Jurkat, Clone E6-1 (cell line): Measurements from ENCODE around the gene EXOC6B.

Experiments
- DNase-seq: peaks from one replicate; pipeline ENCODE4 v3.0.0-alpha.2; 2011; ENCODE audit warnings: low read depth, low spot score
- H3K4me3 ChIP-seq: 2 replicates; pipeline ENCODE4 v1.5.1; 2011; ENCODE audit warnings: mild to moderate bottlenecking, low read length, control low read depth, moderate library complexity

EXOC6B gene

DNA sequence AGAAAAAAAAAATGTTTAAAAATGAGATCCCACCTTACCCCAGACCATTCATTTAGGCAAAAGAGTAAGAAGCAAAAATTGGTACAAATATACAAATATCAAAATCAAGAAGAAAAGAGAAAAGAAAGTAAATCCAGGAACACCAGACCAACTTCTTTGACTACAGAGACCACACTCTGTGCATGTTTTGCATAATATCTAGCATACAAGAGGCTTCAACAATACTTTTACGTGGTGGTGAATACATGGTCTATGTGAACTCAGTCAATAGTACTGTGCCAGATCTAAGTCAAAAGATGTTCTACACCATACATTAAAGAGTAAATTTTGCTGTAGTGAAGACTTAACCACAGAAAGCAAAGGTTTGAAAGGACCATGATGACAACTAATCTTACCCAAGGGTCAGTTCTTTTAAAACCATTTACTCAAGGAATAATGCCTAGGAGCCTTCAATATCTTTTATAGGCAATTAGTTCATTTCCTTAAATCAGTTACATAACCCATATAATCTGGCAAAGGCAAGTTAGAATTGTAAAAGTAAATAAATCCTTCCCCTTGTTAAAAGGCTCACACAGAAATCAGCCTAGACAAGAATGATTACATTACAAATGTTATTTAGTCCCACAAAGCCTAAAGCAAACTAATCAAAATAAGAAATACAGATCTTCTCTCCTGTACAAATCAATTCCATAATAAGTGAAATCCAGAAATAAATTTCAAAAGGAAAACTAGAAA is 115.2 kb downstream of the EXOC6B start:
- DNase-seq, result no peak

DNA sequence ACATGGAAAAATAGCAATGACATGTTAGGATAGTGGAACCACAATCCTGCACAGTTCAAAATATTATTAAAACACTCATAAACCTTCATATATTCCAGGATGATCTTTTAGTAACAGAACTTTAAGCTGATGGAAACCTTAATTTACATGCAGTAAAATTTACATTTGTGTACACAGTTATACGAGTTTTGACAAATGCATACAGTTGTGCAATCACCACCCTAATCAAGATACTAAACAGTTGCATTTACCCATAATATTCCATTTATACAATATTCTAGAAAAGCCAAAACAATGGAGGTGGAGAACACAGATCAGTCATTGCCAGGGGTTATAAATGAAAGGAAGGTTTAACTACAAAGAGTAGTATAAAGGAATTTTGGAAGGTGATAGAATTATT is 117.6 kb downstream of the EXOC6B start:
- DNase-seq, result no peak
- no peak overlapping the region for H3K4me3 ChIP-seq

More for the DNA sequence above, 115.2 kb downstream of the EXOC6B start:
- H3K4me3 ChIP-seq, result no peak overlapping the region

DNA sequence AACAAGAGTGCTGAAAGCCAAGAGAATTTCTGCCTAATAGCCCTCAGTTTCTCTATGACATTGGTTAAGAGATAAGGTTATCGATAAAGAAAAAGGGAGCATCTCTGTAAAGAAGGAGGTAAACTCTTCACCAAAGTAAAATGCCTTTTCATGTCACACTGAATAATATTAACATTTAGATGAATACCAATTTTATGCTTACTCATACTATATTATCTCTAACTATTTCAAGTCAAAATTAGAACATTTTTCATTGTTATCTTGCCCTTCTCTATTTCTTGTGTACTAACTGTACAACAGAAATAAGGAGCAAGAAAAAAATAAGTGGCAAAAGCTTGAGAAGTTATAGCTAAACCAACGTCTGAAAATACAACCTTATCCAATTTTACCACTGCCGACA is 127.5 kb downstream of the EXOC6B start:
- no peak overlapping the region for H3K4me3 ChIP-seq
- DNase-seq, result no peak

DNA sequence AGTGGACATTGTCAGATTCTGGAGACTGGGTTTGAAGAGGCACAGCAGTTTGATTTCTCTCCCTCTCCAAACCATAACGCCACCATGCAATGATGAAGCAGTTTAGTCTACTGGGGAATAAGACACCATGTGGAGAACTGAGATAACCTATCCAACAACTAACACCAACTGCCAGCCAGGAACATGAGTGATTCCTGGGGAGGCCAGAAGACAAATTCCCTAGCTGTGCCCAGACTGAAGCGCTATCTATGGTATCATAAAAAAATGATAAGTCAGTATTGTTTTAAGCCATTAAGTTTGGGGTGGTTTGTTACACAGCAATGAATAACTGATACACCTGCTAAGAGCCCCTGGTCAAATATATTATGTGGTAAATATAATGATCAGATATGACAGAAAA is 129.3 kb downstream of the EXOC6B start:
- DNase-seq, result no peak

DNA sequence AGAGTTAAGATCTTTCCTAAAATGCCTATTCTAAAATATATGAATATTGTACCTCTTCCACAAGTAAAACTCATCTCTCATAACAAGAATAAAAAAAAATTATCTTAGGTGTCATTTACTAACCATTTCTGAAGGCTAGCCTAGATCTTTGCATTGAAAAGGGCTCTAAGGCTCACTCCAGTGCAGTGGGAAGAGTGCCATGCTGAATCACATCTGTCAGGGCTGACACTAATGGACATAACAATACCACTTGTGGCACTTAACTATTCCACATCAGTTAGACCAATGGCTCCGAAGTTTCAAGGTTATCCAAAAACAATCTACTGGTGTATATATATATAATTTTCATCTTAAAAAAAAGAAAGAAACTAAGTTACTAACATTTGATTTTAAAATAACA is 130.2 kb downstream of the EXOC6B start:
- no peak overlapping the region for H3K4me3 ChIP-seq
- DNase-seq, result no peak

More for the DNA sequence above, 129.3 kb downstream of the EXOC6B start:
- H3K4me3 ChIP-seq, result no peak overlapping the region

DNA sequence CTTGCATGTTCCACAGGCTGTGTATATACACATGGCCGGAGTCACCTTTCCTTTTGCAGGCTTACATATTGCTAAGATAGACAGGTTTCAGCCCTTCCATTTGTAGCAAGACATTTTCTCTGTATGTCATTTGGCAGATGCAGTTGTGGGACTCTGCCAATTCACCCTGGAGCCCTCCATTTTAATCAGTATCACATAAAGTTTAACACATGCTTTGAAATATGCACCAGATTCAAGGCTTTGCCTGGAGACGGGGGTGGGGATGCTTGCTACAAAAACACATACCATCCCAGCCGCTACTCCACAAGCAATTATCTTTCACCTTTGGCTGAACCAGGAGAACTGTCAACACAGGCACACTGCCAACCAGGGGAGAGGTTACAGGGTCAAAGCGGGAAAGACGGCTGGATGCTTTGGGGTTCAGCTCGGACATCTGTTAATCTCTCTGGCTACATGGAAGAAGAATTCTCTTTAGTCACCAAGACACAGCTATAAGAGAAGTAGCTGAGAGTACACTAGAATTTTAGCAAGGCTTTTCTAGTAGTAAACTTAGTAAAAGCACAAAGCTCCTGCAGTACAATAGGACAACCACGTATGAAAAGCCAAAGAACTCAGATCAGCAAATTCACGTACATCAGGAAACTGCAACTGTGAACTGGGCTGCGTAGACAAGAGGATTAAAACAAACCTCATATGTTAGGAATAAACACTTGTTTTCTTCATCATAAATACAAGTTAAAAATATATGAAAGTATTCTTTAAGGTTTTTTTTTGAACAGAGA is 130.9 kb downstream of the EXOC6B start:
- no peak overlapping the region for H3K4me3 ChIP-seq
- no peak for DNase-seq

DNA sequence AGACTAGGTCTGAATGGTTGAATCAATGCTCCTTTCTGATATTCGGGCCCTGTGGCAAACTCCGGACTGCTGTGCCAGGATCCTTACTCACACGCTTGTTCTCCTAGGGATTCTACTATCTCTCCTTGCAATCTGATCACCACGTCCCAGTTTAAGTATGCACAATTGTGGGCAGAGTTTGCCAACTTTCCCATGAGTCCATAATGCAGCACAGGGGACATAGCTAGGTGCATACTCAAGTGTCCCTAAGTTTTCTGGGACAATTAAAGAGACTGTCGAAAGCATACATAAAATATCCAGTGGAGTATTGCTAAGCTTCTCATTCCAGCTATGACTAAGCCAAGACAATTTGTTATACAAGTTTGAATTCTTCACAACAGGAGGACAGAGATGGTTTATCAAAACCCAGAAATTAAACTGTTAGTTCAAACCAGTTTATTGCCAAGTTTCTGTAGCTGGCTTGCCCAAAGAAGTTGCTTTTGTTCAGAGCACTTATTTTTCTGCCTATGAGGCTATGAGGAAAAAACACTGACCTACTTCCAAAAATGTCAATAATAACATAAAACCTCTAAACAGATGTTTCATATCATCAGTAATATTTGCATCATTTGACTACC is 136.1 kb downstream of the EXOC6B start:
- no peak overlapping the region for H3K4me3 ChIP-seq
- no peak for DNase-seq

DNA sequence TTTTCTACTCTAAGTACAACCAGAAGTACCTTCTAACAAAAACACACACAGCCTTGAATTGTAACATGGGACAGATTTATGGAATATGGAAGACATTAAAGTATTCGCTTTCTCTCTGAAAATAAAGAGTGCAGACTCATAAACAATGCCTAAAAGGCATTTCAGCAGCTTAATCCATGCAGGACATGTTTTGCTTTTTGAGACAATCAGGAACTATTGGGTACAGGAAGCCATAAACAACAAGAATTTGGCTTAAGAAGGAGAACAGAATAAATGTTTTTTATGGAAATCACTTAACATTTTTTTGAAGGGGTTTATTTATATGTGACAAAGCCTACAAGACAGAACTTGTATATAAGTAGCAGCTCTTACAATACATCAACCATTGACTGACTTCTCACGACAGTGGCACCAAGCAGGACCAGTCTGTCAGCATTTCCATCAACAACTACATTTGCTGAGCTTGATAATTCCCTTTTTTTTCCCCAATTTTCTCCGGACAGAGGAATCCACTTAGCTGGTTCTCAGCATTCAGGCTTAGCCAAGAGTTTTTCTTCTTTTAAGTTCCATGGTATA is 140.1 kb downstream of the EXOC6B start:
- H3K4me3 ChIP-seq, result no peak overlapping the region
- DNase-seq, result no peak

DNA sequence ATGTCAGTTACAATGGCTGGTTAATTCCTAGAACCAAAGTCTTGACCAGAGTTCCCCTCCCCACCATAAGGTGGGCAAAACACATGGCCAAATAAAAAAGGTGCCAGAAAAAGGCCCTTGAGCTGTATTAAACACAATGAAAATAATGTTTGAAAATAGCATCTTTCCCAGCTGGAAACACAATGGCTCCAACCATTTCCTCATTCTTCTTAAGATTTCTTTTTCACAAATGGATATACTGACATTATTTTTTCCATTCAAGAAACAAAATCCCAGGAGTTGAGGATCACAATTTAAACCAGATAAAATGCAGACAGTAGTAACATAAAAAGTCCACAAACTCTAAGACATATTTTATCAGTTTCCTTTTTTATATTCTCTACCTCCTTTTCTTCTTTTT is 143.8 kb downstream of the EXOC6B start:
- H3K4me3 ChIP-seq, result no peak overlapping the region
- no peak for DNase-seq

DNA sequence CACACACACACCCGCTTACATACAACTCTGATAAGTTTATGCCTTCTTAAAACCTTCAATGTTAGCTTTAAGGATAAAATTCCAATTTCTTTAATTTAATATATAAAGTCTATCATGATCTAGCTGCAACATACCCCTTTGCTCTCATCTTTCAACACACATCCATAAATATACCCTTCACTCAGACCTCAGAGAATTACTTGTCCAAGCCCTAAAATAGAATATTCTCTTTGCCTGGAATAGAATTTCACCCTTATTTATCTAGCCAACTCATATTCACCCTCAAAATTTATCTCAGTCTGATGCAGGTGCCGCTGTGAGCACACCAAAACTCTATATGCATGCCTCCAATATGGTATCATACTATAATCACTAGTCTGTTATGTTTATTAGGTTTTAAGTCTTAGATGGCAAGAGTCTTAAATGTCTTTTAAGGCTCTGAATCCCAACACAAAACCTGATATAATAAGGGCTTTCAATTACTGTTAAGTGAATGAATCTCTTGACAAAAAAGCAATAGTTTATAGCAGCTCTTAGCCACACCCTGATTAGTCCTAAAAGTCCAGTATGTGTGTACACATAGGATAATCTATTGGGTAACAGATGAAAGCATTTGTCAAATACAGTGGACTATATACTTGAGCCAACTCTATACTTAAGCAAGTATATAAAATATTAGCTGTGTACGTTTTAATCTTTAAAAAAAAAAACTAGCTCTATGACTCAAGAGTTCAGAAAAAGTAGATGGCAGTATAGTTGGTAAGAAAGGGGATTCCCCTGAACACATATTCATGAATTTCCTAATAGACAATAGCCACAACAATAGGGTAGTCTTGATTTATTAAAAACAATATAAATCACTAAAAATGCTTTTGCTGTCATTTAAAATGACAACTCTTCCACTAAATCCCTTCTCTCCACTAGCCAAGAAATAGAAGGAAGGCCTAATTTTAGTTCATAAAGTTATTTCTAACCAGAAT is 144.5 kb downstream of the EXOC6B start:
- DNase-seq, result no peak
- no peak overlapping the region for H3K4me3 ChIP-seq

DNA sequence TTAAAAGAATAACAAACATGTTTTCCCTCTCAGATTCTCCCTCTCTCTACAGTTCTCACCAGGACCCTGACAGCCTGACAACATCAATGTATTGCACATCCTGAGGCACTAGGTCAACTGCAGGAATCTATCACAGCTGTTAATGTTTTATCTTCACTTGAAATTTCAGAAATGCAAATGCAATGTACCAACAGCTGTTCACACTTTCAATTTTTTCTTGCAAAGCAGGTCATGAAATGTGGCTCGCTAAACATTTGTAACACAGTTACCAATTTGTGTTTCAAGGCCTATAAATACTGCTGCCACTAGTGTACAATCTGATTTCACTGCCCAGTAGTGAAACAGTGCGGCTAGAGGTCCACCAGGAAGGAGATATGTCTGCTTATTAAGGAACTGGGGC is 147.8 kb downstream of the EXOC6B start:
- no peak overlapping the region for H3K4me3 ChIP-seq
- no peak for DNase-seq

DNA sequence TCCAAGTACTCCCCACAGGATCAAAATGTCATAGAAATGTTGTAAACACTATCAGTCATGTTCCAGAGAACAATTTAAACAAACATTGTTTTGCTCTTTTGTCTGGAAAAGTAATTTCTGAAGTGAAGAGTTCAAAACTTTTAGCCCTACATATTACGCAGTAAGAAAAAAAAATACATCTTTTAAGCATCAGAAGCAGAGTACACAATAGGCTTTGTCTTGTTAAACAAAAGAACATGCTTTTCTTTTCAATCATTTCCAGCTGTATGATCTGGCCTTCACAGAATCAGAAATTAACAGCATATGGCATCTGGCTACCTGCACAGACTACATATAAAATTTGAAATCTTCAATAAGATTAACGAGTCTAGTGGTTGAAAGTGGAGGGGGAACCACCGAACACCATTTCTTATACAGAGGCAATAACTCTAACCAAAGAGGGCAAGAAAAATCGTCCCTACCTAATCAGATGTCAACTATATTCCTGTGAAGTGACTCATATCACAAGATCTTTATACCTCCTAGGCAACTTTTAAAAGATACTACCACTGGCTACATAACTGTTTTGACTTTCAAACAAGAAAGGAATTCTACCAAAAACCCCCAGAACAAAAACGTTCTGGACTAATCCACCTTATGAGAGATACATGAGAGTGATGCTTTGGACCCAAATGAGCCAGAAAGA is 149.3 kb downstream of the EXOC6B start:
- no peak overlapping the region for H3K4me3 ChIP-seq
- DNase-seq, result no peak

DNA sequence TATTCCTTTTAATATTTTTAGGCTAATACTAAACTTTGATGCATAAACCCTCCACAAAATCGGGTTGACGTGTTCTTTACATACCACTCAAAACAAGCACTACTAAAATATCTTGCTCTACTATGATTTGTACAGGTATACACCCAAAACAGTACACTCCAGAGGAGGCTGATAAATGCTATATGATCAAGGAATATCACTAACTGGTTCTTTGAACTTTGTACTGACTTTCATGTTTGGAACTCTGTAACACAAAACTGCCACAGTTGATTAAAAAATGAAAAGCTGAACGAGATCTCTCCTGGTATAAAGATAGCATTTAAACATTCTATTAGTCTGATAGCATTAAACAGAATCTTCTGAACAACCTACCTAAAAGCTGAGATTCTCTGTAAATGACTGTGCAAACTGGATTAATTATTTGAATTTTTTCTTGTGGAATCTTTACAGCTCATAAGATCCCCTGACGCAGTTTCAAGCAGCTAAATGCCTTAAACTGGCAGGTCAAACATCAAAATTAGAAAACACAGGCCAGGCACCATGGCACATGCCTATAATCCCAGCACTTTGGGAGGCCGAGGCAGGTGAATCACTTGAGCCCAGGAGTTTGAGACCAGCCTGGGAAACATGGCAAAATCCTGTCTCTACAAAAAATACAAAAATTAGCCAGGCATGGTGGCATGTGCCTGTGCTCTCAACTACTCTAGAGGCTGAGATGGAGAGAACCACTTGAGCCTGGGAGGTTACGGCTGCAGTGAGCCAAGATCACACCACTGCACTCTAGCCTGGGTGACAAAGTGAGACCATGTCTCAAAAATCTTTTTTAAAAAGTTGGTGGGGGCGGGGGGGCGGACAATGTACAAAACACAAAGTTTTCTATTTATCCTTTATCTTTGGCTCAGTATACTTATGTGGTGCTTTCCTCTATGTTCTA is 150.6 kb downstream of the EXOC6B start:
- no peak for DNase-seq
- no peak overlapping the region for H3K4me3 ChIP-seq

DNA sequence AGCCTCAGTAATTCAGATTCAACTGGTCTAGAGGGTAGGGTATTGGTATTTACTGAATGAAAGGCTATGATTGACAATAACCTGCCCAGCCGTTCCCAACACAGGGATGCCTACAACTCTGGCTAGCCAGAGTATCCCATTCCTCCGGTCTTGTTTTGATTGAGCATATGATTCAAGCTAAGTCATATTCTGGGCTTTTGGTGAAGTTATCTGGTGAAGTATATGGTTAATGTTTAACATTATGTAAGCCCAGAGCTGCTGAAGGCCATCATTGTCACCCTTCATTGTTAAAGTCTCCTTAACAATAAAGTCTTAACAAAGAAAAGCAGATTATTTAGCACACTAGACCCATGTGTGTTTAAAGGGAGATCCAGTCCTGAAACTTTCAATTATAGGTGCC is 152.6 kb downstream of the EXOC6B start:
- DNase-seq, result no peak
- H3K4me3 ChIP-seq, result no peak overlapping the region

DNA sequence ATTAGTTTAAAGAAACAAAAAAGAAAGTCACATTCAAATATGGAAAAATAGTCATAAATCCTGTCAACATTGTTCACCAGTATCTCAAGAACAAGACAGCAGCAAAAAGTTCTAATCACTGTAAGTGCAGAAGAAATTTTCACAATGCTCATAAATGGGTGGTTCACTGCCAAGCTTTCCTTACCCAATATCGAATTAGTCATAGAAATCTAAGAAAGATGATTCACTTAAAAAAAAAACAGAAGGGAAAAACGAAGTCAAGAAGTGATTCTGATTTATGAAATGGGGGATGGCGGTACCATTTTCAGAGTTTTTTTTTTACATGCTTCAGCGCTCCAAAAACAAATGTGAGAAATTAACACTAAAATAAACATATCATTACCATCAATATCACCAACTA is 156.7 kb downstream of the EXOC6B start:
- no peak for DNase-seq
- H3K4me3 ChIP-seq, result no peak overlapping the region

DNA sequence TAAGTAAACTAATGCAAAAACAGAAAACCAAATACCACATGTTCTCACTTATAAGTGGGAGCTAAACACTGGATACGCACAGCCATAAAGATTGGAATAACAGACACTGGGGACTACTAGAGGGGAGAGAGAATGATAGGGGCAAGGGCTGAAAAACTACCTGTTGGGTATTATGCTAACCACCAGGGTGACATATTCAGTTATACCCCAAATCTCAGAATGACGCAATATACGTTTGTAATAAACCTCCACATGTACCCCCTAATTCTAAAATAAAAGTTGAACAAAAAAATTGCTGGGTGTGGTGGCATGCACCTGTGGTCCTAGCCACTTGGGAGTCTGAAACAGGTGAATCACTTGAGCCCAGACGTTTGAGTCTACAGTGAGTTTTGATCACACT is 157.2 kb downstream of the EXOC6B start:
- no peak overlapping the region for H3K4me3 ChIP-seq
- DNase-seq, result no peak

DNA sequence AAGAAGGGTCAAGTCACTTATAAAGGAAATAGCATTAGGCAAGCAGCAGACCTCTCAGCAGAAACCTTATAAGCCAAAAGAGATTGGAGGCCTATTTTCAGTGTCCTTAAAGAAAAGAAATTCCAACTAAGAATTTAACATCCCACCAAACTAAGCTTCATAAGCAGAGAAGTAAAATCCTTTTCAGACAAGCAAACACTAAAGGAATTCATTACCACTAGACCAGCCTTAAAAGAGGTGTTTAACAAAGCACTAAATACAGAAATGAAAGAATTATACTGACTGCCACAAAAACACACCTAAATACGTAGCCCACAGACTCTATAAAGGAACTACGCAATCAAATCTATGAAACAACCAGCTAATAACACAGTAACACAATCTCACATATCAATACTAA is 160.4 kb downstream of the EXOC6B start:
- DNase-seq, result no peak
- no peak overlapping the region for H3K4me3 ChIP-seq
